Measurements from ENCODE around the gene NUMA1.

The NUMA1 gene

DNA sequence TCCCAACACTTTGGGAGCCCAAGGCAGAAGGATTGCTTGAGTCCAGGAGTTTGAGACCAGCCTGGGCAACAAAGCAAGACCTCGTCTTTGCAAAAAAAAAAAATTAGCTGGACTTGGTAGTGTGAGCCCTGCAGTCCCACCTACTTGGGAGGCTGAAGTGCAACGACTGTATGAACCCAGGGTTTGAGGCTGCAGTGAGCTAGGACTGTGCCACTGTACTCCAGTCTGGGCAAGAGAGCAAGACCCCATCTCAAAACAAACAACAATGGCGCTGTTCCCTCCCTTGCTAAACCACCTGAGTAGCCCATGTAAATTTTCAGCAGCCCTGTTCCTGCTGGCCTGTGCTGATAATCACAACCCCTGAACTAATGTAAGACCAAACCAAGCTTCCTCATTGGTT, 19.7 kb upstream of the NUMA1 start:
- no peak for DNase-seq

DNA sequence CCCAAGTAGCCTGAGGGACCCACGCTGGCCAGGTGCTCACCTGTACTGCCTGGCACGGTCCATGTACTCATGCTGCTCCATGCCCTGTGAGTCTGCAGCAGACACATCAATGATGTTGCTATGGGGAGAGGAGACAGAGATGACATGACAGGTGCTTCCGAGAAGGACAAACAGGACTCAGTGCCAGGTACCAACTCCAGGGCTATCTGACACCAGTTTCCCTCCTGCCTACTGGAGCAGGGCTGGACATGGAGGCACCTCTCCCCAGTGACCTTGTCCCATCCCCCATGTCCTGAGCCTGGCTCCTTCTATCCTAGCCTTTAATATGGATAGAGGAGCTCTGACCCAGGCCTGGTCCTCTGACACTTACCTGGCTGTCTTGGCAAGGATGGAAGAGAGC, 18.4 kb upstream of the NUMA1 start:
- DNase-seq: no peak

DNA sequence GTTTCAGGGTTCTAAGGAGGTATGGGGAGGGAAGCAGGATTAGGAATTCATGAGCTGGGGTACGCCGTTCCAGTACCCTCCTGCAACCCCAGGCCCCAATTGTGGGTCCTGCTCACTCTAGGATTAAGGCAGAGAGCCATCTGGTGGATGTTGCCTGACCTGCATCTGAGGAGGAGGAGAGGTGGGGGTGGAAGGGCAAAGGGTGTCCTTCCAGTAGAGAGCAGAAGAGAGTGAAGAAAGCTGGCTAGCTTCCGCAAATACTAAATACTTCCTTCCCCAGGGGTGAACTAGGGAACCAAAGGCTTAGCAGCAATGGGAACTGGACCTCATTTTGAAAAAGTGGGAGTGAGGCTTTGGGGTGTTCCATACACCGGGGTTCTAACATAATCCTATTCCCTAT, 10.9 kb upstream of the NUMA1 start:
- DNase-seq: peak; percentile 72

DNA sequence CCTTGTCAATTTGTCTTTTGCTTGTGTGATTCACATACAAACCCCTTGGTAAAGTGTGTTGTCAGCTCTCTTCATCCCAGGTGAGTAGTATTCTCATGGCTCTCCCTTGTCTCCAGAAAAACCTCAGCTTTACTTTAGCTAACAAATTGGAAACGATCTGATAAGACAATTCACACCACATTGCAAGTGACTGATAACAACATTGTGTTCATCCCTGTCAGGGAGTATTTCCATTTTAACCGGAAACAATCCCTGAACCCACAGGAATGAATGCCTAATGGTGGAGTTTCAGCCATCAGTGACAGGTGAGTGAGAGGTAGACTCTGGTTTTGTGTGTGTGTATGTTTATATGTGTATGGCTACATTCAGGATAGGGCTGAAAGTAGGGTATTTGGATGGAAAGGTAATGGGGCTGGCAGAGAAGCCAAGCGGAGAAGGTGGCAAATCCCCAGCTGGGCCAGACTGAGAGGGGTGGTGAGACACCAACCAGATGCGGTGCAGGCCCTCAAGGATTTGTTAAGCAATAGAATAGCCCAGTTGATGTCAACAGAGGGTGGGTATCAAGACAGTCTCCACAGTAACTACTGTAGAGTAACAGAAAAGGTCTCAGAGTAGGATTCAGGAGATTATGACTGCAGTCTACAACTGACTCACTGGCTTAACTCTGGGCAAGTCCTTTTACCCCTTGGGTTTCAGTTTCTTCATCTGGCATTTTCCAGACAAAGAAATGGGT, 7.9 kb upstream of the NUMA1 start:
- no peak for DNase-seq

DNA sequence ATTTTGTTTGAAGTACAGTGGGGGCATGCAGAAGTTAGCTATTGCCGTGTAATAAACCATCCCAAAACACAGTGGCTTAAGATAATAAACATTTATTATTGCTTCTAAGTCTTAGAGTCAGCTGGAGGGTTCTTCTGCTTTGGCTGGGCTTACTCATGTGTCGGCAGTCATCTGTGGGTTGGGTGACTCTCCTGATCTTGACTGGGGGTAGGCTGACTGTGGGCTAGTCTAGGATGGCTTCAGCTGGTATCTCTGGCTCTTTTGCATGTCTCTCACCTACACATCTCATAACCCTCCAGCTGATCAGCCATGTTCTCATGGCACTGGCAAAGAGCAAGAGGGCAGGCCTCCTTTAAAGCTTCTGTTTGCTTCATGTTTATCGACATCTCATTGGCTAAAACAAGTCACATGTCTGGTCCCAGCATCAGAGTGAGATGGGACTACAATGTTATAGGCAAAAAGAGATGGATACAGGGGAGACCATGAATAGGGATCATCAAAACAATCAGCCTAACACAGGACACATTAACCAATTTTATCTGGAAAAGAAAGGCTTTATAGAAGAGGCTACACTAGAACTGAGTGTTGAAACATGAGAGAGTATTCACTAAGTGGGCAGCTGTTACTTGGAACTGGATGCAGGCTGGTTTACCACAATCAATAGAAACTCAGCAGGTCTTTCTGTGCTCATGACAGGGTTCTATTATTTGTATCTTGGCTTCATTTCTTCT, 5.4 kb upstream of the NUMA1 start:
- DNase-seq: no peak

DNA sequence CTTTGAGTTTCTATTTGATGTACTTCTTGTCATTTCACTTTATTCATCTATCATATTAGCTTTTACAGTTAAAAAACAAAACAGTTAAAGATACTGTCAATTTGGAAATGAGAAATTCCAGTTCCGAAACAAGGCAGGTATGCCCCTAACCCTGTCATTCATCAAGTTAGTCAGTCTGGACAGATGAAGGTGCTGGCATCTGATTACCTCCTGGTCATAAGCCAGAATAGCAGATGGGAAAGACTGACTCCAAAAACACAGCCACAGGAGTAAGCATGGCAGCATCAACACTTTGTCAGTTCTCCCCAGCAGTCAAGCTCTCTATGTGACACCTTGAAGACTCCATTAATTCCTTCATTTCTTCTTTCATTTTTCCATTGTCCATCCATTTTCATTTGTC, 4.6 kb upstream of the NUMA1 start:
- DNase-seq: no peak

DNA sequence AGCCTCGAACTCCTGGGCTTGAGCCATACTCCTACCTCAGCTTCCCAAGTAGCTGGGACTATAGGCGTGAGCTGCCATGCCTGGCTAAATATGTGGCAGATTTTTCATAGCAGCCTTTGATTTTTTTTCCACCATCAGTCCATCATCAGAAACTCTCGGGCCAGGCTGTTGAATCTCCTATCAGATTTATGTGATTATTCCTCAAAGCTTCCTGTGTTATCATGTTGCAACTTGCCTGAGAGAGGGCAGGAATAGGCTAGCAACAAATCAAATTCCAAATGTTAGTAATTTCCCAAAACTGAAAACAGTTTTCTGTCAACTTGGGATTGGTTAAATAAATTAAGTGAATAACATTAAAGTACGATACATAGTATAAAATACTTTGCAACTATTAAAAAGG, 3.7 kb upstream of the NUMA1 start:
- DNase-seq: no peak

DNA sequence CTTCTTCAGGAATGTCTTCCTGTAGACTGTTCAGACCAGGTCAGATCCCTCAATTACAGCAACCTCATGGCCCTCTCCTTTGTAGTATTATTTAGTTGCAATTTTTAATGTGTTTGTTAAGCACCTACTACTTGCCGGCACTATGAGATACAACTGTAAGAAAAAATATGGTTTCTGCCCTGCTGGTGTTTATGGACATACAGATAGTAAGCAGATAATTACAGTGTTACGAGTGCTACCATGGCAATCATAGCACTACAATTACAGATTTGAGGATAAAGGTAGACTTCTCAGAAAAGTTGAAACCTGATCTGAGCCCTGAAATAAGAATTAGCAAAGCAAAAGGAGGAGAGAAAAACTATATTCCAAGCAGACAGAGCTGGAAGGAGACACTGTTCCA, 3.1 kb upstream of the NUMA1 start:
- no peak for DNase-seq

DNA sequence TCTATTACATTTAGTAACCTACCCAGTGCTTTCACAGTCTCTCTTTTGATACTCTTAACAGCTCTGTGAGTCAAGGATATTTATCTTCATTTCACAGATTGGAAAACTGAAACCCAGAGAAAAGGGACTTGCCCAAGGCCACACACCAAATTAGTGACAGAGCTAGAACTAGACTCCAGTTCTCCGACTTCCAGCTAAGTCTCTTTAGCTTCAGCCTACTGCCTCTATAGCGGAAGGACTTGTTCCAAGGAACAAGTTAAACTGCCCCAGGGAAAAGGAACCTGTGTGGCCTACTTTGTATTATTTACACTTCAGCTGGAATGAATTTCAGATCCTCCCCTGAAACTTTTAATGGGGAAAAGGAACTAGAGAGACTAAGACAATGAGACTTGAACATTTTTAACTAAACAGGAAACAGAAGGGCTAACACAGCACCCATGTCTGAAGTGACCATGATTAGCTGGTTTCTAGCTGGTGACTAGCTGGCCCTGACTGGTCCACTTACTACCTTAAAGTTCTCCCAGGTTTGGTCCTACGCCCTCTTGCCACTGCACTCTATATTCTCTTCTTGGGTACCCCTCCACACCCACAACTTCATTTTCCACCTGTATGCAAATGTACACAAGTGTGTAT, 1.6 kb upstream of the NUMA1 start:
- DNase-seq: no peak

DNA sequence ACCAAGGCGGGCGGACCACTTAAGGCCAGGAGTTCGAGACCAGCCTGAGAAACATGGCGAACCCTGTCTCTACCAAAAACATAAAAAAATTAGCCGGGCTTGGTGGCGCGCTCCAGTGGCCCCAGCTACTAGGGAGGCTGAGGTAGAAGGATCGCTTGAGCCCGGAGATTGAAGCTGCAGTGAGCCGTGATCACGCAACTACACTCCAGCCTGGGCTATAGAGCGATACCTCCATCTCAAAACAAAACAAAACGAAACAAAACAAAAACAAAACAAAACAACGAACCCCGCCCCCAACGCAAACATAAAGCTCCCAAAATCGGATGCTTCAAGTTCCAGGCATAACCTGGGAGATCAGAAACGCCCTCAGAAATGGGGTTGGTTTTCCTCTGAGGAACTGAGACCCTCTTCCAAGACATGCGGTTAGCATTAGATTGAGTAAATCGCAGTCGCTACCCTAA, 872 bp upstream of the NUMA1 start:
- DNase-seq: no peak

DNA sequence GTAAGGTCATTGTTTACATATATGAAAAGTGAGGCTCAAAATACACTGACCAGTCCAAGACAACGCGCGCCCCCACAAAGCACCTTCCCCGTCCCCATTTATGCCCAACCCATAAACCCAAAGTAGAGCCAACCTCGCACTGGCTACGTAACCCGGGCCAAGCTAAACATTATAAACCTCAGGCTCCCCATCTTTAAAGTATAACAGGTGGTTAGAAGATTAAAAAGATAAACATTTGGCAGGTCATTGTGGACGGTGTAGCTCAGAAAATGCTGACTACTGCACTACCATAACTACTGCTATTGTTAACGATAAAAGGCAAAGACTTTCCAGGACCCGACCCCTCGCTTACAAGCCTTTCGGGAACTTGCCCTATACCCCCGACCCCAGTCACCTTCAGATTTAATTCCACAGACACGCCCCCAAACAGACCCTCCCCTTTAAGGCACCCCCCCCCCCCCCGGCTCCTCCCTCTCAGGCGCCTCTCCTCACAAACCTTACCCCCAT, 470 bp downstream of the NUMA1 start:
- DNase-seq: no peak

DNA sequence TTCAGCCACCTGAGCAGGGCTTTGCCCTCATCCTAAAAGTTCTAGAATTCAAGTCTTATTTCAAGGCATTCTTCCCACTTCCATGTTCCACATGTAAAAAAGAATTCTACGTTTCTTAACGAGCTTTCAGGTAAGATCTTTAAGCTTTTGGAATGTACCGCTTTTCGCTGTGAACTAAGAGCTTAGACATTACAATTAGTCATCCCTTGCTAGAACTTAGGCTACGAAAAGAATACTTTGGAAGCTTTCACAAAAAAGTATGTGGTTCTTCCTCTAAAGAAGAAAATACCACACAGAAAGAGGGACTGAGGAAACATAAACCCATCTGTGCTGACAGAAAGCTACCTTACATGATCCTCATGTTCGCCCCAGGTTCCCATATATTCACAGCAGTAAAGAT, 1.9 kb downstream of the NUMA1 start:
- DNase-seq: no peak

DNA sequence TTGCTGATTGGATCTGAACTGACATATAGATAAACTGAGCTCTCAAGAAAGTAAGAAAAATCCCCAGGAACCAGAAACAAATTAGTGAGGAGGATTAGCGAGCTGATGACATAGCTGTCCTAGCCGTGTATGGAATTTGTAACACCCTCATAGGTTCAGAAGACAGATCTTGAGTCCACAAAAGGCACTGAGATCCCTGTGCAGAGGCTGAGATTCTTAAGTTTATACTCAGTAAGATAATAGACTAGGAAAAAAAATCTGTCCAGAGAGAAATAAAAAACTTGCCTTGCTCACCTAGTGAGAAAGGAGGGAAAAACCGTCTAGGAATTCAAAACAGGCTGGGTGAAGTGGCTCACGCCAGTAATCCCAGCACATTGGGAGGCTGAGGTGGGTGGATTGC, 4.6 kb downstream of the NUMA1 start:
- DNase-seq: no peak

DNA sequence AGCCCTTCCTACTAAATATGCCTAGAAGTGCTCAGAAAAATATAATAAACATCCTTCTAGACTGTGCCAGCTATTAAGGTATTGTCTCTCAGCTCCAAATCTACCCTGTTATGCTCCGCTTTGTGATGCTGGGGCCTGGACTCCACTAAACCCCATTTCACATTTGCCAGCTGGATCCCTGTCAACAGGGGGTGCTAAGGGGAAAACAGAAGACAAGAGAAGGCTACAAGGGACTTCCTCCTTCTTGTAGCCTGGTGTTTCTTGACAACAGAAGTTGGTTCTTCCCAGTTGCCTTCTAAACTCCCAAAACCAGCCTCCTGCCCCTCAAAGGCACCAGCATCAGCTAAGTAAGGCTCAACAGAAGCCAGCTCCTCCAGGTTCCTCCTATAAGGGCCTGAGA, 5.2 kb downstream of the NUMA1 start:
- DNase-seq: no peak

DNA sequence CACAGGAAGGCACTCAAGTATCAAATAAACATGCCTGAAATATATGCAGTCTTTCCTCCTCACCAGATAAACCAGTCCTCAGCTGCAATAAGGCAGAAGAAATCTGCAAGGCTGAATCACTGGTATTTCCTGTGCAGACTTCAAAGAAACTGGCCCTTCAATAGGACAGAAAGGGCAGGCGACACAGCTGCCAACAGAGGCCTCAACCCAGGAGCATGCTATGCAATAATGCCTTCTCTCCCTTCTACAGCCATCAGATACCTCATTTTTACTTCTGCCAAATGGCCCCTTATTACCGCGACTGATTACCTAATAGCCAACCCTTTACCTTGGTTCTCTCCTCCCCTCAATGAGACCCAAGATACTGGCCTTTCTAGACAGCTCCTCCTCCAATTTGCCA, 8.0 kb downstream of the NUMA1 start:
- DNase-seq: no peak

DNA sequence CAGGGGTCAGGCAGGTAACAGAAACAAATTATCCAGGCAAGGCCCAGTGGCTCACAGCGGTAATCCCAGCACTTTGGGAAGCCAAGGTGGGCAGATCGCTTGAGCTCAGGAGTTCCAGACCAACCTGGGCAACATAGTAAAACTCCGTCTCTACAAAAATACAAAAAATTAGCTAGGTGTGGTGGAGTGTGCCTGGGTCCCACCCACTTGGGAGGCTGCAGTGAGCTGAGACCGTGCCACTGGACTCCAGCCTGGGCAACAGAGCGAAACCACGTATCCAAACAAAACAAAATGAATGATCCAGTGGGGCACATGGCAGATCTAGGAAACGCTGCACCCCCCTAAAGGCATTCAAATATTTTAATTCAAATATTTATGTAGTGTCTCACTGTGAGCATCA, 9.9 kb downstream of the NUMA1 start:
- no peak for DNase-seq

DNA sequence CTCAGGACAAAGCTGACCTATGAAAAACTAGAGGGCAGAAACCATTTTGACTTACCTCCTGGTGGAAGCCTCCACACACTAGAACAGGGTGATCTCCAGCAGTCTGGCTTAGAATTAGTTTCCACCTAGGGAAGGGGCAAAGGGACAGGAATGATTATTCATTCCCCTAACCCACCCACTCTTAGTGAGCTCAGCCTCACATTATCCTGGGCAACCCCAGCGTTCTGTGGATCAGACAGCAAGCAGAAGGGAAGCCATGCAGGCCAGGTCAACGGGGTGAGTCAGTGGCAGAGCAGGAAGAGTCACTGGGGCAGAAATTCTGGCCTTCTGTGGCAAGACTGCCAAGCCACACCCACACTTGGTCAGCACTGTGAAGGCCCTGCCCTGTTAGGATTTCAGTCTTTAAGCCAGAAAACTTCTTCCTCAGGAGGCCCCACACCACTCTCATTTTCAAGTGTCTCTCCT, 10.5 kb downstream of the NUMA1 start:
- no peak for DNase-seq

DNA sequence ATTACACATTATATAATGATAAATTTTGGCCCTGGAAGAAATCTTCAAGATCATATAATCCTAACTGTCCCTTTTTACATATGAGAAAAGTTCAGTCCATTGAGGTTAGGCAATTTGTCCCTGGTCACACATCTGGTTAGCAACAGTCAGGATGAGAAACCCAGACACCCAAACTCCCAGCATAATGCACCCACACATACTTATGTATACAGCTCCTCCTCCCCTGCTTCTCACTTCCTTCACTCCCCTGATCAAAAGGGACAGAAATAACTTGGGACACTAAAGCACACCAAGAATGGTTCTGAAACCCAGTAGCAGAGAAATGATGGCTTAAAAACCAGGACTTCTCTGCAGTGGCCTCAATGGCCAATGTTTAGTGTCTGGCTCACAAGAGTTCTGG, 11.1 kb downstream of the NUMA1 start:
- no peak for DNase-seq

DNA sequence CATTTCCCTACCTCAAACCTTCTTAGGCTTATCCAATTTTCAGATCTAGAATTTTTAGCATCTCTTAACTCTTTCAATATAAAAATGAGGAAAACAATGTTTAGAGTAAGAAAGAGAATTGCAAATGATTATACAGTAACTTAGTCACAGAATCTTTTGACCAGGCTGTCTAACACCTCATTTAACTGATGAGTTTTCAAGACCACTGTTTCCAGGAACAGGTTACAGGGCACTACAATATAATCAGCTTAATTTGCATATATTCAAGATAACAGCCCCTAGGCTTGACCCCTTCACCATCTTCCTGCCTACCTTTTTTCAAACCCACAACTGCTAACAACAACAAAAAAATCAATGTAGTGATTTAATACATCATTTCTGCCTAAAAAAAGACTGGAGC, 12.7 kb downstream of the NUMA1 start:
- no peak for DNase-seq

DNA sequence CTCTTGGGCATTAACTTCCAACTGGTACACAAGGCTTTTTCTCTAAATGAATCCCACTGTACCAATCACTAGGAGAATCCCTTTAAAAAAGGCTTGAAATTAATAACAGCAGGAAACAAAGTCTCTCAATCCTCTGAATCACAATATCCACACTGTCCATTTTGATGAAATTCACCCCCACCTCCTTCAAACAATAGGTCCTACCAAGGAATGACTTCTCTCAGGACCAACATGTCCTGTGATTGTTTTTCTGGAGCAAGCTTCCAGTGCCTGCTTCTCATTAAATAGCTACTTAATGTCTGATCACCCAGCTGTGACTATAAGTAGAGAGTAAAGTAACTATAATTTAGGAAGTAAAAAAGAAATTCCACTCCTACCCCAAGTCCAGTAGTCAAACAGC, 13.1 kb downstream of the NUMA1 start:
- DNase-seq: no peak

DNA sequence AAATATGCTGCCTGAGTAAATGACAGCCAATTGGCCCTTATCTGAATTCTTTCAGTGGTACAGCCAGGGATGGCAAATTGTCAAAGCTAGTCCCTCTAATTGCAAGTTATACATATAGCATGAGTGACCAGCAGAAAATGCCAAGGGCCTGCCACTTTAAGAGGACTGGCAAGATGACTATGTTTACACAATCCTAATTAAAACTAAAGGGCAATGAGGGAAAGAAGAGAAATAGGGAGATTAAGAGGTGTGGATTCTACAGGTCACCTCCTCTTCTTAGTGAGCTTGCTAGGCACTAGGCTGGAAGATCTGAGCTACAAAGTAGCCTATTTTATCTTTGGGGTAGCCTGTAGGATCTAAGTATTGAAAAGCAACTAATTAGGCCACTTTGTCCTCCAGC, 13.5 kb downstream of the NUMA1 start:
- no peak for DNase-seq

DNA sequence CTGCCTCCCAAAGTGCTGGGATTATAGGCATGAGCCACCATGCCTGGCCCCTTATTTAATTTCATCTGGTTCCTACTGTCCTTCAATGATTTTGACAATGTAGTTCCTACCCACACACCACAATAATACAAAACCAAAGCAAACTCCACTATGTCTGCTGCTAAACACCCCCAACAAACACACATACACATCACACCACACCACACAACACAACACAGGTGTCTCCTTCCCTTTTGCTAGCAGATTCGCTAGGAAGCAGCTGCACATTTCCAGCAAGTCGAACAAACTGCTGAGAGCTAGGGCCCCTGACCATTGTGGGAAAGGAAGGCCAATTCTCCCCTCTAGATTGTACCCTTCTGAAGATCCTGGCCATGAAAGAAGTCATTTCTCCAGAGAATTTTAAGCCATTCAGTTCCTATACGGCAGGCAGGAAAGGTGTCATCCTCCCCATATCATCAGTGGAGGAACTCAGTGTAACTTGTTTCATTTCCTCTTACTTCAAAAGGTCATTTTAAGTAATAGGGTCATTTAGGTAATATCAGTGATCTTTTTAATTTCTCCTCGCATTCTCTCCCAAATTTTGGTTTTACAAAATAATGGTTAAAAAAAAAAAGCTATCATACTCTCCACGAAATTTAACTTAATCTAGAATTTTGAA, 18.5 kb downstream of the NUMA1 start:
- no peak for DNase-seq

DNA sequence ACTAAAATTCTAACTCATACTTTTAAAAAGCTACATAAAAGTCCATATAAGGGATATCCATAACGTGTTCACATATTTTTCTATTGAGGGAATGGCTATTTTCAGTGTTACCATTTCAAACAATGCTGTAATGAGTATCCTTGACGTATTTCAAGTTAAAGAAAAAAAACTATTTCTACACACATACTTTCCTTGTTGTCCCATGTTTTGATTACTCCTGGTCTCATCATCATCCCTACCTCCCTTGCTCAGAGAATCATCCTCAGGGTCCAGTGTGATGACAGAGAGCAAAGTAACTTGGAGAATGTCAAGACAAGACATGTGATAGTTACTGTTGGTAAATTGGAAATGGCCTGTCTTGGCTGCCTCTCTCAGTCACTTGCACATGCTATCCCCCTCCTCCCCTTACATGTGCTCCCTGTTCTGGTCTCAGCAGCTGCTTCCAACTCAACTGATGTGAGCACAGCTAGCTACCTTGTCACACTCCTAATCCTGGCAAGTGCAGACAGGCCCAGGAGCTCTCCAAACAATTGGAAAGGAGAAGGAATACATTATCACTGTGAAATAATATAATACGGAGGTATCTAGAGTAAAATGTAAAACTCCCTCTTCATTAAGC, 21.8 kb downstream of the NUMA1 start:
- DNase-seq: no peak

Measured in activated CD4-positive, alpha-beta T cell treated with anti-CD3 and anti-CD28 coated beads, Interleukin-2, amount 50 U/mL, for 1 hour (primary cell).